HepG2 (cell line): ENCODE data around the gene GNB1. TPM values are rescaled to one million over a fixed set of nuclear protein-coding genes. Genes with fewer than 3 reads are reported as not detected.

Source experiments
- ELF1 ChIP-seq: sonication (generic); formaldehyde crosslinking; IDR thresholded peaks from 2 replicates; pipeline ENCODE4 v1.4.0; 2020; ENCODE audit warnings: missing genetic modification reagents
- ELF4 ChIP-seq: sonication (generic); formaldehyde crosslinking; IDR thresholded peaks from 2 replicates; pipeline ENCODE4 v1.5.0; 2020; ENCODE audit warnings: missing genetic modification reagents, mild to moderate bottlenecking, moderate library complexity, borderline replicate concordance
- HNF1B ChIP-seq: sonication (generic); formaldehyde crosslinking; IDR thresholded peaks from 2 replicates; pipeline ENCODE4 v1.5.1; 2020; ENCODE audit warnings: mild to moderate bottlenecking, moderate library complexity, missing genetic modification reagents
- MIXL1 ChIP-seq: IDR thresholded peaks from 2 replicates; pipeline ENCODE4 v1.6.1; 2016
- MXD4 ChIP-seq: IDR thresholded peaks from 2 replicates; pipeline ENCODE4 v1.6.1; 2016; ENCODE audit warnings: mild to moderate bottlenecking, missing biosample characterization, missing genetic modification reagents
- SALL2 ChIP-seq: sonication (generic); formaldehyde crosslinking; IDR thresholded peaks from 2 replicates; pipeline ENCODE4 v1.8.1; 2023; ENCODE audit warnings: mild to moderate bottlenecking, missing genetic modification reagents, inconsistent platforms
- SAP130 ChIP-seq: IDR thresholded peaks from 2 replicates; pipeline ENCODE4 v1.6.1; 2016; ENCODE audit warnings: low read depth
- TEAD3 ChIP-seq: optimal IDR thresholded peaks from 2 replicates; pipeline ENCODE3; 2016; ENCODE audit warnings: borderline replicate concordance
- ZEB1 ChIP-seq: IDR thresholded peaks from 2 replicates; pipeline ENCODE4 v1.6.1; 2012; ENCODE audit warnings: mild to moderate bottlenecking, low read depth, inconsistent platforms; ENCODE audit not compliant: insufficient replicate concordance
- ZNF160 ChIP-seq: sonication (generic); formaldehyde crosslinking; IDR thresholded peaks from 2 replicates; pipeline ENCODE4 v1.8.0; 2022; ENCODE audit warnings: mild to moderate bottlenecking, inconsistent platforms, missing genetic modification reagents
- ZNF598 ChIP-seq: sonication (generic); formaldehyde crosslinking; IDR thresholded peaks from 2 replicates; pipeline ENCODE4 v1.5.1; 2020; ENCODE audit warnings: mild to moderate bottlenecking, missing genetic modification reagents, borderline replicate concordance
- polyA plus RNA-seq, 8 experiments: library from polyadenylated mRNA; depleted of rRNA in 3 of 8; stranded (reverse) in 7 of 8; unstranded in 1 of 8; fragments of >200 nt; fragmentation: Illumina TruSeq in 4 of 8; extraction: Trizol in 4 of 8; gene quantifications; 2 replicates each; pipeline versions ENCODE4 v1.2.1 to v1.2.3, GENCODE V29; 2011 to 2016; ENCODE audit warnings: low read depth in 4 of 8, missing spikeins in 1 of 8, mixed read lengths in 1 of 8; ENCODE audit not compliant: insufficient read depth in 1 of 8
- total RNA-seq, 5 experiments: library from RNA; depleted of rRNA; stranded (reverse); fragments of >200 nt; fragmentation: Illumina TruSeq; extraction: Trizol; gene quantifications; 2 replicates each; pipeline ENCODE4 v1.2.3, GENCODE V29; 2016; ENCODE audit warnings: low read depth in 1 of 5
- TF ChIP-seq, protein P1 (sequence below): sonication (generic); formaldehyde crosslinking; IDR thresholded peaks from 2 replicates; pipeline ENCODE4 v1.8.0; 2023; ENCODE audit warnings: mild to moderate bottlenecking, missing genetic modification reagents
- TF ChIP-seq, protein P2 (sequence below): sonication (generic); formaldehyde crosslinking; IDR thresholded peaks from 2 replicates; pipeline ENCODE4 v1.4.0; 2020; ENCODE audit warnings: mild to moderate bottlenecking, missing genetic modification reagents, borderline replicate concordance
- TF ChIP-seq, protein P3 (sequence below): conservative IDR thresholded peaks from 2 replicates; pipeline ENCODE4 v1.6.1; 2018; ENCODE audit warnings: missing genetic modification reagents
- TF ChIP-seq, protein P4 (sequence below): sonication (generic); formaldehyde crosslinking; IDR thresholded peaks from 2 replicates; pipeline ENCODE4 v1.8.0; 2022; ENCODE audit warnings: low read depth, missing genetic modification reagents
- TF ChIP-seq, protein P5 (sequence below): IDR thresholded peaks from 2 replicates; pipeline ENCODE4 v1.6.1; 2016; ENCODE audit warnings: missing compliant biosample characterization, missing genetic modification reagents, borderline replicate concordance

GNB1 gene
- total and polyA plus RNA-seq, 2 of the 13 experiments (the other 11 are each of a cell fraction or from before 2014, with no cell fraction given) = 66.2 to 327 TPM

GRCh38 chr1:1782399-1783221 lies 108.3 kb downstream of the GNB1 start (continued):
- TF ChIP-seq, protein P1, sequence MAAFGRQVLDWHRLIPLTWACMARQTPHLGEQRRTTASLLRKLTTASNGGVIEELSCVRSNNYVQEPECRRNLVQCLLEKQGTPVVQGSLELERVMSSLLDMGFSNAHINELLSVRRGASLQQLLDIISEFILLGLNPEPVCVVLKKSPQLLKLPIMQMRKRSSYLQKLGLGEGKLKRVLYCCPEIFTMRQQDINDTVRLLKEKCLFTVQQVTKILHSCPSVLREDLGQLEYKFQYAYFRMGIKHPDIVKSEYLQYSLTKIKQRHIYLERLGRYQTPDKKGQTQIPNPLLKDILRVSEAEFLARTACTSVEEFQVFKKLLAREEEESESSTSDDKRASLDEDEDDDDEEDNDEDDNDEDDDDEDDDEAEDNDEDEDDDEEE (CRISPR knock-in tag) = peak; percentile 15; the same call in 1 of the 2 replicates
- TF ChIP-seq ZEB1 (peak; percentile 99), TEAD3 (CRISPR knock-in tag) (peak; percentile 12), ELF4 (peak; percentile 45; the same call in 1 of the 2 replicates), SAP130 (CRISPR knock-in tag) (peak; percentile 80), MIXL1 (CRISPR knock-in tag) (no peak), SALL2 (0 out of 2 replicates have a peak, but pooled peaks have one; percentile 52), HNF1B (peak; percentile 27), ZNF160 (peak; percentile 61; the same call in 1 of the 2 replicates), ZNF598 (CRISPR knock-in tag) (0 out of 2 replicates have a peak, but pooled peaks have one; percentile 27), MXD4 (CRISPR knock-in tag) (peak; percentile 79; the same call in 1 of the 2 replicates), ELF1 (CRISPR knock-in tag) (peak; percentile 67)
- TF ChIP-seq, protein P2, sequence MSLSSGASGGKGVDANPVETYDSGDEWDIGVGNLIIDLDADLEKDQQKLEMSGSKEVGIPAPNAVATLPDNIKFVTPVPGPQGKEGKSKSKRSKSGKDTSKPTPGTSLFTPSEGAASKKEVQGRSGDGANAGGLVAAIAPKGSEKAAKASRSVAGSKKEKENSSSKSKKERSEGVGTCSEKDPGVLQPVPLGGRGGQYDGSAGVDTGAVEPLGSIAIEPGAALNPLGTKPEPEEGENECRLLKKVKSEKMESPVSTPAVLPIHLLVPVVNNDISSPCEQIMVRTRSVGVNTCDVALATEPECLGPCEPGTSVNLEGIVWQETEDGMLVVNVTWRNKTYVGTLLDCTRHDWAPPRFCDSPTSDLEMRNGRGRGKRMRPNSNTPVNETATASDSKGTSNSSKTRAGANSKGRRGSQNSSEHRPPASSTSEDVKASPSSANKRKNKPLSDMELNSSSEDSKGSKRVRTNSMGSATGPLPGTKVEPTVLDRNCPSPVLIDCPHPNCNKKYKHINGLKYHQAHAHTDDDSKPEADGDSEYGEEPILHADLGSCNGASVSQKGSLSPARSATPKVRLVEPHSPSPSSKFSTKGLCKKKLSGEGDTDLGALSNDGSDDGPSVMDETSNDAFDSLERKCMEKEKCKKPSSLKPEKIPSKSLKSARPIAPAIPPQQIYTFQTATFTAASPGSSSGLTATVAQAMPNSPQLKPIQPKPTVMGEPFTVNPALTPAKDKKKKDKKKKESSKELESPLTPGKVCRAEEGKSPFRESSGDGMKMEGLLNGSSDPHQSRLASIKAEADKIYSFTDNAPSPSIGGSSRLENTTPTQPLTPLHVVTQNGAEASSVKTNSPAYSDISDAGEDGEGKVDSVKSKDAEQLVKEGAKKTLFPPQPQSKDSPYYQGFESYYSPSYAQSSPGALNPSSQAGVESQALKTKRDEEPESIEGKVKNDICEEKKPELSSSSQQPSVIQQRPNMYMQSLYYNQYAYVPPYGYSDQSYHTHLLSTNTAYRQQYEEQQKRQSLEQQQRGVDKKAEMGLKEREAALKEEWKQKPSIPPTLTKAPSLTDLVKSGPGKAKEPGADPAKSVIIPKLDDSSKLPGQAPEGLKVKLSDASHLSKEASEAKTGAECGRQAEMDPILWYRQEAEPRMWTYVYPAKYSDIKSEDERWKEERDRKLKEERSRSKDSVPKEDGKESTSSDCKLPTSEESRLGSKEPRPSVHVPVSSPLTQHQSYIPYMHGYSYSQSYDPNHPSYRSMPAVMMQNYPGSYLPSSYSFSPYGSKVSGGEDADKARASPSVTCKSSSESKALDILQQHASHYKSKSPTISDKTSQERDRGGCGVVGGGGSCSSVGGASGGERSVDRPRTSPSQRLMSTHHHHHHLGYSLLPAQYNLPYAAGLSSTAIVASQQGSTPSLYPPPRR (CRISPR knock-in tag) = 0 out of 2 replicates have a peak, but pooled peaks have one; percentile 23
- TF ChIP-seq, protein P3, sequence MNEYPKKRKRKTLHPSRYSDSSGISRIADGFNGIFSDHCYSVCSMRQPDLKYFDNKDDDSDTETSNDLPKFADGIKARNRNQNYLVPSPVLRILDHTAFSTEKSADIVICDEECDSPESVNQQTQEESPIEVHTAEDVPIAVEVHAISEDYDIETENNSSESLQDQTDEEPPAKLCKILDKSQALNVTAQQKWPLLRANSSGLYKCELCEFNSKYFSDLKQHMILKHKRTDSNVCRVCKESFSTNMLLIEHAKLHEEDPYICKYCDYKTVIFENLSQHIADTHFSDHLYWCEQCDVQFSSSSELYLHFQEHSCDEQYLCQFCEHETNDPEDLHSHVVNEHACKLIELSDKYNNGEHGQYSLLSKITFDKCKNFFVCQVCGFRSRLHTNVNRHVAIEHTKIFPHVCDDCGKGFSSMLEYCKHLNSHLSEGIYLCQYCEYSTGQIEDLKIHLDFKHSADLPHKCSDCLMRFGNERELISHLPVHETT (CRISPR knock-in tag) = 0 out of 2 replicates have a peak, but pooled peaks have one; percentile 14
- TF ChIP-seq, protein P4, sequence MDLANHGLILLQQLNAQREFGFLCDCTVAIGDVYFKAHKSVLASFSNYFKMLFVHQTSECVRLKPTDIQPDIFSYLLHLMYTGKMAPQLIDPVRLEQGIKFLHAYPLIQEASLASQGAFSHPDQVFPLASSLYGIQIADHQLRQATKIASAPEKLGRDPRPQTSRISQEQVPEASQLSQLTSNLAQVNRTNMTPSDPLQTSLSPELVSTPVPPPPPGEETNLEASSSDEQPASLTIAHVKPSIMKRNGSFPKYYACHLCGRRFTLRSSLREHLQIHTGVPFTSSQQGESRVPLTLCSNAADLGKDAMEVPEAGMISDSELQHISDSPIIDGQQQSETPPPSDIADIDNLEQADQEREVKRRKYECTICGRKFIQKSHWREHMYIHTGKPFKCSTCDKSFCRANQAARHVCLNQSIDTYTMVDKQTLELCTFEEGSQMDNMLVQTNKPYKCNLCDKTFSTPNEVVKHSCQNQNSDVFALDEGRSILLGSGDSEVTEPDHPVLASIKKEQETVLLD (CRISPR knock-in tag) = 0 out of 2 replicates have a peak, but pooled peaks have one; percentile 50
- TF ChIP-seq, protein P5, sequence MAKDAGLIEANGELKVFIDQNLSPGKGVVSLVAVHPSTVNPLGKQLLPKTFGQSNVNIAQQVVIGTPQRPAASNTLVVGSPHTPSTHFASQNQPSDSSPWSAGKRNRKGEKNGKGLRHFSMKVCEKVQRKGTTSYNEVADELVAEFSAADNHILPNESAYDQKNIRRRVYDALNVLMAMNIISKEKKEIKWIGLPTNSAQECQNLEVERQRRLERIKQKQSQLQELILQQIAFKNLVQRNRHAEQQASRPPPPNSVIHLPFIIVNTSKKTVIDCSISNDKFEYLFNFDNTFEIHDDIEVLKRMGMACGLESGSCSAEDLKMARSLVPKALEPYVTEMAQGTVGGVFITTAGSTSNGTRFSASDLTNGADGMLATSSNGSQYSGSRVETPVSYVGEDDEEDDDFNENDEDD (CRISPR knock-in tag) = peak; percentile 43; the same call in 1 of the 2 replicates
